Ascending aorta (tissue), 2 donors: ENCODE measurements around the gene ASB1. TPM values are rescaled to one million over a fixed set of nuclear protein-coding genes. Genes with fewer than 3 reads are reported as not detected.

Source experiments
- DNase-seq, 2 donors: peaks; one replicate each; pipeline ENCODE4 v3.0.0-alpha.2; 2019; ENCODE audit warnings: low spot score in 2 of 2
- H3K27ac ChIP-seq, 2 donors: fragments of 200-600 bp; sonication (generic); one replicate each; pipeline ENCODE4 v1.5.1; 2016 to 2017; ENCODE audit warnings: mild to moderate bottlenecking in 1 of 2
- H3K27me3 ChIP-seq: fragments of 200-600 bp; sonication (generic); one replicate; pipeline ENCODE4 v1.5.1; 2017
- H3K36me3 ChIP-seq, 2 donors: fragments of 200-600 bp; sonication (generic); one replicate each; pipeline ENCODE4 v1.5.1; 2016
- H3K4me1 ChIP-seq, 2 donors: fragments of 200-600 bp; sonication (generic); one replicate each; pipeline ENCODE4 v1.5.1; 2016 to 2017; ENCODE audit warnings: mild to moderate bottlenecking in 1 of 2
- H3K4me3 ChIP-seq, 2 donors: fragments of 200-600 bp; sonication (generic); one replicate each; pipeline ENCODE4 v1.5.1; 2016 to 2017; ENCODE audit warnings: mild to moderate bottlenecking in 1 of 2
- H3K9me3 ChIP-seq, 2 donors: fragments of 200-600 bp; sonication (generic); one replicate each; pipeline ENCODE4 v1.5.1; 2016
- intact Hi-C: fragments of 100-400 bp; cut with DNase I; formaldehyde crosslinking; loops from one replicate; pipeline ENCODE4 v1.15.1; 2023
- total RNA-seq: library from RNA; depleted of rRNA; stranded (reverse); fragments of >200 nt; gene quantifications from one replicate; pipeline ENCODE4 v1.1.0, GENCODE V29; 2016
- TF ChIP-seq, protein P1 (sequence below), 3 experiments: fragments of 200-600 bp in 2 of 3; fragments of 450-650 bp in 1 of 3; sonication (generic) in 2 of 3; IDR thresholded peaks; one replicate each; pipeline ENCODE4 v1.5.1; 2016 to 2019; ENCODE audit warnings: antibody characterized with exemption in 3 of 3, mild to moderate bottlenecking in 1 of 3, moderate library complexity in 1 of 3

The ASB1 gene
- total RNA-seq, 1 donor from 2014 or later = 32.5 TPM

DNA sequence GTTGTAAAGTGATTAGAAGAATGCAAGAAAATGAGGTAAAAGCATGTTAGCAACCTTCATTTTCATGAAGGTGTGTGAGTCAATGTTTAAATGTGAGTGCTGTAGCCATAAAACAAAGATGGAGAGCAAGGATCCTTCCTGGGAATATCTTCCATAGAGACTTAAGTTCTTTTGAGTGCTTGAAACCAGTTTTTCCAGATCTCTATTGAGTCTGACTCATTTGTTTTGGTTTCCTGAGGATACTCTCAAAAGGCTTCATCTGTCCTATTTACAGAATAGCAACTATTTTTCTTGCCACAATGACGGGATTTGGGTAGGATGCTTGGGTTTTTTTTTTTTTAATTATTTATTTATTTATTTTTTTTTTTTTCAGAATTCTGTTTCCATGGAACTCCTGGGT, 45.9 kb upstream of the ASB1 start:
- Histone ChIP-seq H3K9me3 (no peaks in the 10 kb centered on the region), H3K4me3 (no peak overlapping the region), H3K36me3 (no peaks in the 10 kb centered on the region), H3K4me1 (peaks cover 12 to 28% of the 10 kb centered on the region in 2 donors), H3K27me3 (no peaks in the 10 kb centered on the region), H3K27ac (peak overlapping the region in 1 of 2 donors; percentile 56)
- TF ChIP-seq, protein P1, sequence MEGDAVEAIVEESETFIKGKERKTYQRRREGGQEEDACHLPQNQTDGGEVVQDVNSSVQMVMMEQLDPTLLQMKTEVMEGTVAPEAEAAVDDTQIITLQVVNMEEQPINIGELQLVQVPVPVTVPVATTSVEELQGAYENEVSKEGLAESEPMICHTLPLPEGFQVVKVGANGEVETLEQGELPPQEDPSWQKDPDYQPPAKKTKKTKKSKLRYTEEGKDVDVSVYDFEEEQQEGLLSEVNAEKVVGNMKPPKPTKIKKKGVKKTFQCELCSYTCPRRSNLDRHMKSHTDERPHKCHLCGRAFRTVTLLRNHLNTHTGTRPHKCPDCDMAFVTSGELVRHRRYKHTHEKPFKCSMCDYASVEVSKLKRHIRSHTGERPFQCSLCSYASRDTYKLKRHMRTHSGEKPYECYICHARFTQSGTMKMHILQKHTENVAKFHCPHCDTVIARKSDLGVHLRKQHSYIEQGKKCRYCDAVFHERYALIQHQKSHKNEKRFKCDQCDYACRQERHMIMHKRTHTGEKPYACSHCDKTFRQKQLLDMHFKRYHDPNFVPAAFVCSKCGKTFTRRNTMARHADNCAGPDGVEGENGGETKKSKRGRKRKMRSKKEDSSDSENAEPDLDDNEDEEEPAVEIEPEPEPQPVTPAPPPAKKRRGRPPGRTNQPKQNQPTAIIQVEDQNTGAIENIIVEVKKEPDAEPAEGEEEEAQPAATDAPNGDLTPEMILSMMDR (IDR thresholded peaks at IDR 0.05) = no peak
- intact Hi-C loops = no loop called here
- no peak for DNase-seq

DNA sequence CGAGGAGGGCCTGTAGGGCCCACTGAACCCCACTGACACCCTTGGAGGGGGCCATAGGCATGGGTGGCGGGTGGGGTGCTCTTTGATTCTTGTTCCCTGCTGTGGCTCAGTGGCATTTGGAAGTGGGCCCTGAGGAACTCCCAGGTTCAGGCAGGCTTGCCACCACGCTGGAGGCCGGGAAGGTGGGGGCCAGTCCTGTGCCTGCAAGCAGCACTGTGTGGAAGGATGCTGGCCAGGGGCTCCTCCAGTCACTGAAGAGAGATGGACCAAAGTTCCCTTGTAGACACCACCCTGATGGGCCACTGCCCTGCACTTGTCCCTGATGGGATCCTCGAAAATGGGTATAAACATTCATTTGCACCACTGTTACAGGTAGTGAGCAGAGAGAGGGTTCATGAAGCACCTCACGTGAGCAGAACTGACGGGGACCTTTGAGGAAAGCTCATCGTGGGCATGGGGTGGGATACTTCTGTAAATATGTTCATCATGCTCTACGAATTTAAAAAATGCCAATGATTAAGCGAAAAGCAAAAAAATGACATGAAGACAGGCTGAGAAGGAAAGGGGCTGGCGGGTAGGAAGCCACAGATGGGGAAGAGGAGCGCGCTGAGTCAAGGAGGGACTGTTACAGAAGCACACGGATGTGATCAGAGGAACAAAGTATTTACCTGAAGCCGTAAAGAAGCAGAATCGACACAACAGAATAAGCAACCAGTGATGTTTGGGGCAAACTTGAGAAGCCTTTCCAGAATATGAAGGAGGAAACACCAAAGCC, 45.2 kb upstream of the ASB1 start:
- no peak overlapping the region for H3K4me3 ChIP-seq
- TF ChIP-seq, protein P1 (IDR thresholded peaks at IDR 0.05) = no peak
- no peaks in the 10 kb centered on the region for H3K27me3 ChIP-seq
- no peak for DNase-seq
- H3K36me3 ChIP-seq = no peaks in the 10 kb centered on the region
- peaks cover 12 to 28% of the 10 kb centered on the region in 2 donors for H3K4me1 ChIP-seq
- no peaks in the 10 kb centered on the region for H3K9me3 ChIP-seq
- intact Hi-C loops = no loop called here
- no peak overlapping the region for H3K27ac ChIP-seq

DNA sequence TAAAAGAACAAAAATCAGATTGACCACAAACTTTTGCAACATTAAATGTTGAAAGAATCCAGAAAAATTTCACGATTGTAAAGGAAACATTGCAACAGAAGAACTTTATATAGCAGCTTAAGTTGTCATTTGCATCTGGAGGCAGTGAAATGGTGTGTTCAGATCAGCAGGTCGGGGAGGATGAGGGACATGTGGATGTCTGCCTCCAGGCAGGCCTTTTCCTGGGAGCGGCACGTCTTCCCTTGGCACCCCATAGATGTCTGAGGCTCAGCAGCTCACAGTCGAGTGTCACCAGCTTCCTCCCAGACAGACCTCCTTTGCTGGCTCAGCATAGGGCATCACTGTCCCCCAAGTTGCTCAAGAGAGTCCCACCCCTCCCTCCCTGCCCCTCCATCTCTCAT, 44.3 kb upstream of the ASB1 start:
- TF ChIP-seq, protein P1 (IDR thresholded peaks at IDR 0.05) = no peak
- Histone ChIP-seq H3K27me3 (no peaks in the 10 kb centered on the region), H3K36me3 (no peaks in the 10 kb centered on the region), H3K4me1 (peaks cover 12 to 28% of the 10 kb centered on the region in 2 donors), H3K27ac (no peak overlapping the region), H3K9me3 (no peaks in the 10 kb centered on the region), H3K4me3 (no peak overlapping the region)
- intact Hi-C loops = no loop called here
- no peak for DNase-seq

DNA sequence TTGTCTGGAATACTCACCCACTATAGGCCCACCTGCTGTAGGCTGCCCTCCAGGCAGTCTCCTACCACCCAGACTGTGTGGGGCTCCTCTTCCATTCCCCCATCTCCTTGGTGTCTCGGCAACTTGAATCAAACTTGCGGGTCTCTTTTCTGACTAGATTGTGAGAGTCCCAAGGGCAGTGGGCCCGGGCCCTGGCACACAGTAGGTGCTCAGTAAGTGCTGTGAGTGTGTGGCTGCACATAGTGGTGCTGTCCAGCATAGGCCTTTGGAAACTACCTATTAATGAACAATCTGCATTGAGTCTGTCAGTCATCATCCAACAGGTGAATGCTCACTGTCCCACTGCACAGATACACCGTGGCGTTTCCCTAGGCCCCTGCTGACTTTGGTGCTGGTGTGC, 43.6 kb upstream of the ASB1 start:
- no peak for DNase-seq
- Histone ChIP-seq H3K27me3 (no peaks in the 10 kb centered on the region), H3K36me3 (no peaks in the 10 kb centered on the region), H3K9me3 (no peaks in the 10 kb centered on the region), H3K4me1 (peaks cover 12 to 27% of the 10 kb centered on the region in 2 donors), H3K4me3 (no peak overlapping the region), H3K27ac (no peak overlapping the region)
- intact Hi-C loops = no loop called here
- TF ChIP-seq, protein P1 (IDR thresholded peaks at IDR 0.05) = no peak

DNA sequence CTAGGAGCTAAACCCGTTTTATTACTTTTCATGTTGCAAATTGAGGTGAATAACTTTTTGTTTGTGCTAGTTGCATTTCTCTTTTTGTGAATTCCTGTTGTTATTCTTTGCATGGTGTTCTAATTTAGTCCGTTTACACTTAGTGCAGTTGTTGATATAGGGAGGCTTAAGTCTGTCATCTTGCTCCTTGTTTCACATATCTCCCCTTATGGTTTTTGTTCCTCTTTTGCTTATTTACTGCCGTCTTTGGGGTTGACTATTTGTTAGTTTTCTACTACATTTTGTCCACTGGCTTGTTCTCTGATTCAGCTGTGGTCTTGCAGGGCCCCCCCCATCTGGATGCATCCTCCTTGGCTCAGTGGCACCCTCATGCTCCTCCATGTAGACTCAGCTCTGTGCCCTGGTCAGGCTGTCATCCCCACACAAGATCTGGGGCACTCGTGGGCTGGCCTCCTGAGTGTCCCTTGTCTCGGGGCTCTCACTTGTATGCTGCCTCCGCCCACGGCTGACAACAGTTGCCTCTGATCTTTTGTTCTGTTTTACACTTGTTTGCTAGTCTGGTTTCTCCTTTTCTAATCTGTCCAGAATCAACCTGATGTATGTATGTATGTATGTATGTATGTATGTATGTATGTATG, 42.9 kb upstream of the ASB1 start:
- no peak for DNase-seq
- Histone ChIP-seq H3K4me1 (peaks cover 12 to 20% of the 10 kb centered on the region in 2 donors), H3K36me3 (no peaks in the 10 kb centered on the region), H3K9me3 (no peaks in the 10 kb centered on the region), H3K27me3 (no peaks in the 10 kb centered on the region), H3K4me3 (no peak overlapping the region), H3K27ac (no peak overlapping the region)
- TF ChIP-seq, protein P1 (IDR thresholded peaks at IDR 0.05) = no peak
- intact Hi-C loops = no loop called here
